NCI-H774 (cell line): ENCODE measurements around the gene CKAP2.
"Not testable (repeated sequence)": the region's sequence is repeated elsewhere in the genome, so short reads cannot be mapped to it uniquely, and the experiment has no call there.

Experiments
- DNase-seq: peaks from one replicate; lab custom pipeline; 2025; lab: John Stamatoyannopoulos, UW

Gene CKAP2

GRCh38 chr13:52451135-52451804 lies 4.0 kb upstream of the CKAP2 start:
- DNase-seq, result no peak

DNA sequence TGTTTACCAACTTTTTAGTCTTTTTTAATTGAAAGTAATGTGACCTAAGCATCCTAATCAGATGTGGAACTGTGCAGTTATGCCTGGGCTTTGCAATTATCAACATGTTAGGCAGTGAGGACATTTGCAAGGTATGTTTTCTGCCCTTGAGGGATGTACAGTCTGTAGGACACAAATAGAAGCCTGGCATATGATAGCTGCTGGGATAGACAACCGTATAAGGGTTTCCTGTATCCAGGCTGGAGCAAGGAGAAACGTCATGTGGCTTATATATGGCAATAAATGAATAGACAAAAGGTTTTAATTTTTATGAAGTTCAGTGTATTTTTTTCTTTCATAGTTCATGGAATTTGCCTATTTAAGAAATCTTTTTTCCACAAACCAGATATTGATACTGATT lies 2.8 kb upstream of the CKAP2 start:
- no peak for DNase-seq

DNA sequence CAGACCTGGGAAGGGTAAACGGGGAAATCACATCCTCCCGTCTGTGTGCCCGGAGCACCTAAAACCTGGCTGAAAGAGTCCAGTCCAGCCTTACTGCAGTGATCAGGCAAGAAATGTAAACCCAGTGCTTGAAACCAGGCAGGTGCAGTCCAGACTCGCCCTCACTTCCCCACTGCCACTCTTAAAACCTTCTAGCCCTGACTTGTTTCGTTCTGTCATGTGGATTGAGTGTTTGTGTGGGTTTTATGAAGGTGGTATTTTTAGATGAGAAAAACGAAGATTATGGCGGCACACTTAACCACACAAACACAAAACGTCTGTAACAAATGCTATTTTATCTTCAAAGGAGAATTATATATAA lies 839 bp upstream of the CKAP2 start:
- no peak for DNase-seq

DNA sequence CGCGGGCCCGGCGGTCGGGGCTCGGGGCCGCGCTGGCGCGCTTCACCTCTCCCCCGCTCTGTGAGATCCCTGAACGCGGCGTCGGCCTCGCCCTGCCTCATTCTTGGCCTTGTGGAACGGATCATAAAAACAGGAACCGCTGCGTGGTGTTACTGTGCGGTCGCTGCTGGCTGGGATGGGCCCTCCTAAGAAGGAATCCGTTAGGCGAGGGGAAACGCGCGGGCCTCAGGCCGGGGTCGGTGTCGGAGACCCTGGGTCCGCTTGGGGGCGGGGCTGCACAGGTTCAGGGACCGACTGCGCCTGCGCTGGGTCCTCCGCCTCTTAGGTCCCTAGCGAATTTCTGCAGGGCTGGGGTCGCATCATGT lies 381 bp downstream of the CKAP2 start:
- peak; percentile 31 for DNase-seq

GRCh38 chr13:52459668-52460067 lies 4.4 kb downstream of the CKAP2 start:
- no peak for DNase-seq

- no peak for DNase-seq
Measured at GRCh38 chr13:52461265-52461664, 6.0 kb downstream of the CKAP2 start.

DNA sequence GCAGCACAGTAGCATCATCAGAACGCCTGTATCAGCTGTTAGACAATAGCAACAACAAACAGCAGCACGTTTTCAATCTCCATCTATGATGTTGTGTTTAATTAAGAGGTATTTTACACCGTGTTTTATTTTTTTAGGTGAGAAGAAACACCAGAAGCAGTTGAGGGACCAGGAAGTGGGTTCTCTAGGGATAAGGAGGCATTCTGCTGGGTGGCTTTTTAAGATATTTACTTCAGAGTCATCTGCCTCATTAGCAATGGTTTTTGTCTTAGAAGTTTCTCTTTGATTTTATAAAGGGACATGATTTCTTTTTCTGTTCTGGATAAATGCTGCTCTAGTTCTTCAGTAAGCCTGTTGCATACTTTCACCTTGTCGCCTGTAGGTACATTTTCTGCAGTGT lies 8.2 kb downstream of the CKAP2 start:
- no peak for DNase-seq

GRCh38 chr13:52468487-52468886 lies 13.2 kb downstream of the CKAP2 start:
- DNase-seq, result not testable (repeated sequence)

GRCh38 chr13:52480677-52481428 lies 25.6 kb downstream of the CKAP2 start:
- DNase-seq, result not testable (repeated sequence)

DNA sequence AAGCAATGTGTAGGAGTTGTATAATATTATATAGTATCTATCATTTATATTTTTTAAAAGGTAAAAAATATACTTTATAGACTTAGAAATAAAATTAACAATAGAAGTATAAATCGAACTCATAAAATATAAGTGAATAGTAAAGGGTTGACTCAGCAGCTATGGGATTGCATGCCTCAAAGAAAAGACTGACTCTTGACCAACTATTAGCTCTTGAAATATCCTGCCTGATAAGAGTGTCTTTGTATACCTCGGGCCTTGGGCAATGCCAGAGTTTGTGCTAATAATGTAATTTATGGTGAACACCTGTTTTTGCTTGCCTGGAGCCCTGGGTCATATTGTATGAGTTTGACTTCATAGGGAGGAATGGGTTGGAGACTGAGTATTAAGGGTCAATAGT lies 31.8 kb downstream of the CKAP2 start:
- not testable (repeated sequence) for DNase-seq

DNA sequence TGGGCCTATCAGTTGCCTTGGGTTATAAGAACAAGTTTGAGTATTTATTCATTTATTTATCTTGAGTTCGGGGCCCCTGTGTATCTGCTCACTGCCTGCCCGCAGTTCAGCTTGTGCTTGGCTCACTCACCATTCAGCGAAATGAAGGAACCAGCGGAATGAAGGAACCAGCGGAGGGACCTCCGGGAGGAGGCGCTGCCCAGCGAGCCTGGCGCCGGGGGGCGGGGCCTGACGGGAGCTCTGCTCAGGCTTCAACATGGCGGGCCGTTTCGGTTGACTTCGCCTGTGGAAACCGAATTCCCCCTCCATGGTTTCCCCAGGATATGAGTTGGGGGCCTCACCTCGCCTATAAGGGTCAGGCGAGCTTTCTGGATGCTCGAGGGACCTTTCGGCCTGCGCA lies 33.5 kb downstream of the CKAP2 start:
- not testable (repeated sequence) for DNase-seq

GRCh38 chr13:52491015-52491414 lies 35.7 kb downstream of the CKAP2 start:
- DNase-seq, result not testable (repeated sequence)

- DNase-seq, result not testable (repeated sequence)
Measured at GRCh38 chr13:52494241-52494640, 39.0 kb downstream of the CKAP2 start.

- not testable (repeated sequence) for DNase-seq
Measured at GRCh38 chr13:52497979-52498378, 42.7 kb downstream of the CKAP2 start.

- not testable (repeated sequence) for DNase-seq
Measured at GRCh38 chr13:52502277-52502676, 47.0 kb downstream of the CKAP2 start.

- DNase-seq, result not testable (repeated sequence)
Measured at GRCh38 chr13:52505843-52506242, 50.6 kb downstream of the CKAP2 start.

GRCh38 chr13:52509532-52509931 lies 54.3 kb downstream of the CKAP2 start:
- DNase-seq, result not testable (repeated sequence)

- not testable (repeated sequence) for DNase-seq
Measured at GRCh38 chr13:52510221-52510797, 55.0 kb downstream of the CKAP2 start.

DNA sequence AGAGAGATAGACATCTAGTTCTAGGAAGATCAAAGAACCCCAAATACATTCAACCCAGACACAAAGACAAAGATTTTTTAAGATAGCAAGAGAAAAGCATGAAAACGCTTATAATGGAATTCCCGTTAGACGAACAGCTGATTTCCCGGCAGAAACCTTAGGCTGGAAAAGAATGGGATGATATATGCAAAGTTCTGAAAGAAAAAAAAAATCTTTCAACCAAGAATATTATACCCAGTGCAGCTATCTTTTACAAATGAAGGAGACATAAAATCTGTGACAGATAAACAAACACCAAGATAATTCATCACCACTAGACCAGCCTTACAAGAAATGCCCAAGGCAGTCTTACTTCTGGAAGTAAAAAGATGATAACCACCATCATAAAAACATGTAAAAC lies 56.3 kb downstream of the CKAP2 start:
- not testable (repeated sequence) for DNase-seq

GRCh38 chr13:52513957-52514596 lies 58.8 kb downstream of the CKAP2 start:
- not testable (repeated sequence) for DNase-seq

- DNase-seq, result not testable (repeated sequence)
Measured at GRCh38 chr13:52523323-52523722, 68.0 kb downstream of the CKAP2 start.
